ENCODE measurements around the gene SMIM22.

The SMIM22 gene

GRCh38 chr16:4769306-4769638 lies 25.9 kb upstream of the SMIM22 start:
- H3K4me3 ChIP-seq (replicated peaks; ENCODE audit: low read depth, low read length): peak overlapping the region; percentile 46
- no peak for DNase-seq (ENCODE audit: extremely low read depth, low read depth)
- TF ChIP-seq CTCF (IDR thresholded peaks at IDR 0.05; ENCODE audit: low read depth, low read length, missing control alignments): no peak

GRCh38 chr16:4771646-4772045 lies 23.5 kb upstream of the SMIM22 start:
- DNase-seq (ENCODE audit: extremely low read depth, low read depth): no peak
- no peak for TF ChIP-seq CTCF (IDR thresholded peaks at IDR 0.05; ENCODE audit: low read depth, low read length, missing control alignments)
- no peak overlapping the region for H3K4me3 ChIP-seq (replicated peaks; ENCODE audit: low read depth, low read length)

- DNase-seq (ENCODE audit: extremely low read depth, low read depth): no peak
- H3K4me3 ChIP-seq (replicated peaks; ENCODE audit: low read depth, low read length): no peak overlapping the region
- TF ChIP-seq CTCF (IDR thresholded peaks at IDR 0.05; ENCODE audit: low read depth, low read length, missing control alignments): no peak
Observed at GRCh38 chr16:4772351-4772750, 22.8 kb upstream of the SMIM22 start.

GRCh38 chr16:4775005-4775404 lies 20.2 kb upstream of the SMIM22 start:
- TF ChIP-seq CTCF (IDR thresholded peaks at IDR 0.05; ENCODE audit: low read depth, low read length, missing control alignments): no peak
- no peak overlapping the region for H3K4me3 ChIP-seq (replicated peaks; ENCODE audit: low read depth, low read length)
- DNase-seq (ENCODE audit: extremely low read depth, low read depth): no peak

- no peak for DNase-seq (ENCODE audit: extremely low read depth, low read depth)
- no peak overlapping the region for H3K4me3 ChIP-seq (replicated peaks; ENCODE audit: low read depth, low read length)
- no peak for TF ChIP-seq CTCF (IDR thresholded peaks at IDR 0.05; ENCODE audit: low read depth, low read length, missing control alignments)
Observed at GRCh38 chr16:4776141-4776705, 18.9 kb upstream of the SMIM22 start.

GRCh38 chr16:4777339-4778049 lies 17.7 kb upstream of the SMIM22 start:
- no peak for DNase-seq (ENCODE audit: extremely low read depth, low read depth)
- no peak for TF ChIP-seq CTCF (IDR thresholded peaks at IDR 0.05; ENCODE audit: low read depth, low read length, missing control alignments)
- H3K4me3 ChIP-seq (replicated peaks; ENCODE audit: low read depth, low read length): no peak overlapping the region

- no peak for DNase-seq (ENCODE audit: extremely low read depth, low read depth)
- no peak overlapping the region for H3K4me3 ChIP-seq (replicated peaks; ENCODE audit: low read depth, low read length)
- TF ChIP-seq CTCF (IDR thresholded peaks at IDR 0.05; ENCODE audit: low read depth, low read length, missing control alignments): no peak
Observed at GRCh38 chr16:4778050-4778392, 17.1 kb upstream of the SMIM22 start.
